ENCODE data around the gene SLC26A8.

- TF ChIP-seq CTCF (IDR thresholded peaks at IDR 0.05): no peak
- TF ChIP-seq POLR2A (IDR thresholded peaks at IDR 0.05): no peak
These were observed 124.0 kb downstream of the SLC26A8 start for GRCh38 chr6:35900448-35900847.
